Neural cell (in vitro differentiated cells): ENCODE data around the gene SPINK8.

ENCODE experiments used
- EP300 ChIP-seq: fragments of 450-650 bp; conservative IDR thresholded peaks from 2 replicates; pipeline ENCODE4 v1.6.1; 2014; ENCODE audit warnings: antibody characterized with exemption, mild to moderate bottlenecking, moderate library complexity; ENCODE audit not compliant: poor library complexity, severe bottlenecking
- EZH2 ChIP-seq: fragments of 200-600, 300-800 bp; shearing (Covaris generic), sonication (generic); IDR thresholded peaks from 2 replicates; pipeline ENCODE4 v1.6.1; 2014; ENCODE audit warnings: antibody characterized with exemption, low read length, borderline replicate concordance, mild to moderate bottlenecking; ENCODE audit not compliant: insufficient read depth, poor library complexity, severe bottlenecking

GRCh38 chr3:48318713-48319468 lies 14.6 kb downstream of the SPINK8 start:
- no peak for TF ChIP-seq EZH2
- no peak for TF ChIP-seq EP300
